ENCODE data around the gene COL8A1.
"Not testable (repeated sequence)": the region's sequence is repeated elsewhere in the genome, so short reads cannot be mapped to it uniquely, and the experiment has no call there.

Gene COL8A1

DNA sequence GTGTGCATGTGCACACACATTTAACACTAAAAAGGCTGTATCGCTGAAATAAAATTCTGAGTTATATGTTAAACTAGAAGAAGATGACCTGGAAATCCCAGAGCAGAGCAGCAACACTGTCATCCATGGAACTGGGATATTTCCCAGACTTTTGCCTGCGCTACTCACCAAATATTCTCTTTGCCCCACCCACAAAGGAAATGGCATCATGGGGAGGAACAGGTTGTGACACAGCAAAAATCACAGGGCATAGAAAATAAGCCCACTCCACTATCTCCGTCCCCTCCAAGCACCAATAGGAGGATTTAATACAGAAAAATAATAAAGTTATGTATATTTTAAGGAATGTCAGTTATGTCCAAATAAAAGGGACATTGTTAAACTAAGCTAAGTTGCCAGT lies 71.7 kb downstream of the COL8A1 start:
- no peak for DNase-seq (ENCODE audit: low spot score)

DNA sequence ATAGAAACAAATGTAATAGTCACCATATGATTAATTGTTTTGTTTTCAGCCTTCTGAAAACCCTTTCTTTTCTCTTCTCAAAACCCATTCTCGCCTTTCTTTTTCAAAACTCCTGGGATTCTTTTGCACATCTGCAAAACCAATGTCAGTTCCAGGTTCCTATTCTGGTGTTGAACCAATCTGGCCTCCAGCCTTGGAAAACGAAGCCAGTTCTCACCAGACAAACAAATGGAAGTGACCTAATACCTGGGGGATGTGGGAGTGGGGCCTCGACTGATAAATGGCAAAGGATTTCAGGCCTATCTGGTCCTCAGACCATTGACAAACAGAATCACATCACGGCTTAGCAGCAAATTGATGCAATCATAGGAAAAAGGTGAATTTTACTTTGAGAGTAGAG lies 73.0 kb downstream of the COL8A1 start:
- no peak for DNase-seq (ENCODE audit: low spot score)

DNA sequence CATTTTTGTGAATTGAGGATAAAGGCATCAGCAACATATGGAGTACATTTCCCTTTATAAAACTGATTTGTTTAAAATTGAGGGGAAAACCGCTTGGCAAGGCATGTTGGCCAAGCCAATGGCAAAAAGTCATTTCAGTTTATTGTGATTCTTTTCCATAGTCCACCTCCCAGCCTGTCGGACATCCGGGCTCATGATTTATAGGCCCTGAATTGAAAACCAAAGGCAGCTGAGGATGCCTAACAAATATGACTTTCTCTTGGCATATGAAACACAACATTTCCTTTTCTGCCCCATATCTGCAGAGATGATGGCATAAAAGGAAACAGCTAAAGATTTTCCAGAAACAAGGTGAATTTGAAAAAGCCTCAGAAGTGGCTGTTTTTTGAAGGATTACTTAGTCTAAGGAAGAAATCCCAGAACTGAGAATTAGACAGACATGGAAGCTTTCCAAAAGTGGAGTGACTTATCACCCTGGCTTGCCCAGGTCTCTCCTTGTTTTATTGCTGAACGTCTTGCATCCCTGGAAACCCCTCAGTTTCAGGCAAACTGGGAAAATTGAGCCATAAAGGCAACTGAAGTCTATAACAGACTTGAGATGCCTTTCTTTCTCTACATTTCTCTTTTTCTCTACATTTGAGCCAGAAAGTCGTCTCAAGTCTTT lies 74.0 kb downstream of the COL8A1 start:
- DNase-seq (ENCODE audit: low spot score), result no peak

DNA sequence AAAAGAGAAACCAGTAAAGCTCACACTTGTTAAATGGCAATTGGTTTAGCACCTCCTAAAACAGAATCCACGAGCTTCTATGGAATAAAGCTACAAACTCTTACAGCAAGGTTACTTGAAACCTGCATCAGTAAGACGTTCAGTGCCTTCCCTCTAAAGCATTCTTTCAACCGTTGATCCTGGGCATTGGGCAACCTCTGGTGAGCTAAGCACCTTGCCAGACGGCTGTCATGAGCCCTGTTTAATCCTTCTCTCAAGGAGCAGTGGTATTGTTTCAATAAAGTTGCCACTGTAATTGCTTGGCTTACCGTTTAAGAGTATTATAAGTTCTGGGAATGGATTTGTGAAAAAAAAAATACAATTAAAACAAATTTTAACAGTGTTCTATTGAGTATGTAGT lies 75.0 kb downstream of the COL8A1 start:
- no peak for DNase-seq (ENCODE audit: low spot score)

DNA sequence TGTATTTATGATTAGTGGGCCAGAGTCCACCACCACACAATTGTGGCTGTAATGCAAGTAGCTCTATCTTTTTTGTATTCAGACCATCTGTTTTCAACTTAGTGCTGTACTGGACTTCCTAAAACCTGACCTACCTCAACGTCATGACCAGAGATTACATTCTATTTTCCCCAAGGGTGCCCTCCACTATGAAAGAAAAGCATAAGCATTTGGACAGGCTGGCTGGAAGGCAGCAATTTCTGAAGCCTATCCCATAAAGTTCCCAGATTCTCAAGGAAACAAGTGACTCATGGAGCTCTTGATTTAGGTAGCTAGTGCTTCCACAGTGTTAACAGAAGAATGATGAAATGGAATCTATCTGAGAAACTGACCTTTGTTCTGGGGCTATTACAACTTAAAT lies 75.8 kb downstream of the COL8A1 start:
- DNase-seq (ENCODE audit: low spot score), result no peak

DNA sequence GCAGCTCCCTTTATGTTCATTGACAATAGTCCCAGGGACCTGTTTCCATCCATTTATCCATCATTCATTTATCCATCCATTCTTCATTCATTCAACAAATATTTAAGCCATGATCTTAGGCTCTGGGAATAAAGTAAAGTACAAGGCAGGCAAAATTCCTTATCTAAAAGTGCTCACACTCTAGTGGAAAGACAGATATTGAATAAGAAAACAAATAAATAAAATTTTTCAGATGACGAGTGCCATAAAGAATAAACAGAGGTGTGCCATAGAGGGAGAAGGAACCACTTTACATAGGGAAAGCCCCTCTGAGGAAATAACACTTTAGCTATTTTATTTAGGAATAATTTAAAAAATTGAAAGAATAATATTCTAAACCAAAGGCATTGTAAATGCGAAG lies 76.2 kb downstream of the COL8A1 start:
- no peak for DNase-seq (ENCODE audit: low spot score)

DNA sequence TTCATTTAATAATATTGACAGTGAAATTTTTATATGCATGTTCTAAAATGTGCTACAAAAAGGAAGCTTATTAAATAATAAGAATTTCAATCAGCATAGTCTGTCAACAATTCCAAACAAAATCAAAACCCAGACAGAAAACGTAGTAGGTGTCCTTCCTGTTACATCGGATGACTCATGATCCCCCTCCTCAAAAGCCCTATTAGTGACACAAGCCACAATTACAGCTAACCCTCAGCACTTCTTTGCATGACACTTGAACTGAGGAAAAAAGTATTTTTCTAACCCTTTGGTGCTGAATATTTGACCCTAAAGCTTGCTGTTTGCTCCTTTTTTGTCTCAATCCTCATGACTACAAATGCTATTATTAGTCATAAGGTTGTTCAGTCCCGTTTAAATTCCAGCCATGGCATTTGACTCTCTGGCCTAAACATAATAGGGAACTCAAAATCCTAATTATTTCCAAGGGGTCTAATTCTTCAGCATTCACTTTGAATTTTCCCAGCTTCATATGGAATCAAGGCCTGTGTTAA lies 78.1 kb downstream of the COL8A1 start:
- no peak for DNase-seq (ENCODE audit: low spot score)

DNA sequence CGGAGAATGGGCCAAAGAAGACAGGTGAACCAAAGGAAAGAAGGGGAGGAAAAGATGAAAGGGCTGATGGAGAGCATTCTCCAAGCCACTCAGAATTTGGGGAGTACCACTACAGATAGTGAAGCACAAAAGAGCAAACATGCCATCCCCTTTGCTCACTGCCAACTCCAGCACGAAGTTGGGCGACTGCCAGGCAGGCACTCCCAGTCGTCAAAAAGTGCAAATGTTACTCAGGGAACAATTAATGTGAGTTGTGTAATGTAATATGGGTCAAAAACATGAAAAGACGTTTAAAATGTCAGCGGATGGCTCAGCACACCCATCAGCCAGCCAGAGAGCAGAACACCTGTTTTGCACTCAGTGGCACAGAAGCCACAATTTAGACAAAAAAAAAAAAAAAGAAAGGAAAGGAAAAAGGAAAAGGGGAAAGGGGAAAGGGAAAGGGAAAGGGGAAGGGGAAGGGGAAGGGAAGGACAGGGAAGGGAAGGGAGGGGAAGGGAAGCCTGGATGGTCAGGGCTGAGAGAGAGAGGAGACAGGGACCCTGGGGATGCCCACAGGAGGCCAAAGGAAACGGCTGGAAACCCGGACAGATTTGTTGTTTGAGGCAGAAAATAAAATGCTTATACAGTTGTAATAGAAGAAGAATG lies 82.7 kb downstream of the COL8A1 start:
- no peak for DNase-seq (ENCODE audit: low spot score)

DNA sequence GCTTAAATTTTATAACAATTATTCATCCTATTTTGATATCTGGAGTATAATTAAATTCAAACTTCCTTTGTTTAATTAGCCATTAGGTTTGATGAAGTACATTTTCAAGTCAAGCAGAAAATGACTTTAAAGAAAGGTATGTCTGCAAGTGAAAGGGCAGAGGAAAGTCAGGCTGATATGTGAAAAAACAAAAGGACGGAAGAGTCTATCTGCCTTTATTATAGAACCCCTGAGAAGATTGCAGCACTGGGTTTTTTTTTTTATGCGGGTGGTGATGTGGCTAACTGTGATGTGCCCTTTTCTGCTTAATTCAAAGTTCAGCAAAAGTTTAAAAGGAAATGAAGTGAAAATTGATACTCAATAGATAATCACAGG lies 83.2 kb downstream of the COL8A1 start:
- no peak for DNase-seq (ENCODE audit: low spot score)

DNA sequence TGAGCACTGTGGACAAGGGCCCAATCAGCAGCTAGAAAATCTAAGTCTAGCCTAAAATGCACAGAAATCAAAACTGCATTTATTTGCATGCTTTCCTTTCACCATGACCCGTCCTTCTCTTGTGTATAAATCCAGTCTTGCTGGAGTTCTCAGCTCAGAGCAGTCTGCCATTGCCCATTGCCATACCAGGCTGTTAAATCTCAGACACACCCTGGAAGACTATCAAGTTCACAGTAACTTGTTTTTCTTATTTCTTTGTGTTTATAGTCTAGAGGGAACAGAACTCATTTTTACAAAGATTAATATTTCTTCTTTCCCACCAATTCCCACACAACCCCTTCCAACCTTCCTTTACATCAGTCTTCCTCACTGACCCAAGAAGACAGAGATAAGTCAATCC lies 85.9 kb downstream of the COL8A1 start:
- DNase-seq (ENCODE audit: low spot score), result no peak

DNA sequence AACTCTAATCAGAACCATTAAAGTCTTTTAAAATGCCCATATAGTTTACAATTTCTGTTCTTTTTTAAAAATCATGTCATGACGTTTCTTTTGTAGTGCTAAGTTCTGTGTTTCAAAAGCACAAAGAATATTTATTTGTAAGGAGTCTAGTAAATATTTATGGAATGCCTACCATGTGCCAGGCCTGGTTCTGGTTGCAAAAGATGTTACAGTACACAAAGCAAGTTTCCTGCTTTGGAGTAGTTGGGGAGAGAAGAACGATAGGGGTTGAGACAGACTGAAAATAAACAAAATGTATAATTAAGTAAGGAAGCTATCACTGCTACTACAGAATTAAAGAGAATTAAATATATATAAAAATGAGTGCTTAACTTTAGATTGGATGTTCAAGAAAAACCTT lies 92.5 kb downstream of the COL8A1 start:
- no peak for DNase-seq (ENCODE audit: low spot score)

DNA sequence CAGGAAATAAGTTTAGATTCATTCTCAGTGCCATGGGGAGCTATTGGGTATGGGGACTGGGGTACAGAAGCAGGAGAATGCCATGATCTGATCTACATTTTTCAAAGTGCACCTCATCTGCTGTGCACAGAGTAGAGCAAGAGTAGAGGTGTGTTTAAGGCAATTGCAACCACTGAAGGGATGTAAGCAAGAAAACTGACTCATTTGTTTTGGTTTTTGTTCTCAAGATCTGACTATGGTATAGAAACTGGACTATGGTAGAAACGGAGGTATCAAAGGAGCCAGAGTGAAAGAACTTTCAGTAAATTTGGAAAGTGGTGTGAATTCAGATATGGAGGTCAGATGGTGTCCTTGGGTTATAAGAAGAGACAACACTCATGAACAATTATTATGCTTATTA lies 93.1 kb downstream of the COL8A1 start:
- no peak for DNase-seq (ENCODE audit: low spot score)

DNA sequence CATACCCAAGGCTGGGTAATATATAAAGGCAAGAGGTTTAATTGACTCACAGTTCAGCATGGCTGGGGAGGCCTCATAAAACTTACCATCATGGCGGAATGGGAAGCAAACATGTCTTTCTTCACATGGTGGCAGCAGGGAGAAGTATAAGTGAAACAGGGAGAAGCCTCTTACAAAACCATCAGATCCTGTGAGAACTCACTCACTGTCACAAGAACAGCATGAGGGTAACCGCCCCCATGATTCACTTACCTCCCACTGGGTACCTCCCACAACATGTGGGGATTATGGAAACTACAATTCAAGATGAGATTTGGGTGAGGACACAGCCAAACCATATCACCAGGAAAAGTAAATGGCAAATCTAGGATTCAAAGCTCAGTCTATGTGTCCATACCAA lies 102.0 kb downstream of the COL8A1 start:
- not testable (repeated sequence) for DNase-seq (ENCODE audit: low spot score)

DNA sequence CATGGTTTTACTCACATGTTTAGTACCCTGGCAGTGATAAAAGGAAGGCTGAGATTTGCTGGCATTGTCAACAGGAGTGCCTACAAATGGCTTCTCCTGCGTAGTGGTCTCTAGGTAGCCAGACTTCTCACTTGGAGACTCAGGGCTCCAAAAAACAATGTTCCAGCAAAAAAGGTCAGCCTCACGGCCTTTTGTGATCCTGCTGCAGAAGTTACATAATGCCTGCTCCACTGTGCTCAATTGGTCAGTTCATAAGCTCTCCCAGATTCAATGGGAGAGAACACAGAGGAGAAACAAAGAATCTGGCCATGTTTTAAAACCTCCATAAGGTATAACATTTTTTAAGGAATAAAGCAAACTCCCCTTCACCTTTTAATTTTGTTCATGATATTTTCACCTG lies 103.2 kb downstream of the COL8A1 start:
- DNase-seq (ENCODE audit: low spot score), result no peak

DNA sequence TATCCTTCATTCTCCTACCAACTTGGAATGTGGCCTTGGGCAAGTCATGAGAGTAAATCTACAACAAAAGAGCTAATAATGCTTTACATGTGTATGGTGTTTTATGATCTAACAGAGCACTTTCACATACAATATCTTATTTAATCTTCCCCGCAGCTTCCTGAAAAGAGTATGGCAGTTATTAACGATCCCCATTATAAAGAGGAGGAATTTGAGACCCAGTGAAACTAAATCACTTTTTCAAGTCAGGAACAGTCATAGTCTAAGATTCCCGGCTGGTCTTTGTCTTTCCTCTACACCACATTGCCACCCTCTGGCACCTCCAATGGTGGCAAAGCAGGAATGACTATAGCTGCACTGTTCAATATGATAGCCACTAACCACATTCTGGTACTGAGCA lies 109.5 kb downstream of the COL8A1 start:
- no peak for DNase-seq (ENCODE audit: low spot score)

DNA sequence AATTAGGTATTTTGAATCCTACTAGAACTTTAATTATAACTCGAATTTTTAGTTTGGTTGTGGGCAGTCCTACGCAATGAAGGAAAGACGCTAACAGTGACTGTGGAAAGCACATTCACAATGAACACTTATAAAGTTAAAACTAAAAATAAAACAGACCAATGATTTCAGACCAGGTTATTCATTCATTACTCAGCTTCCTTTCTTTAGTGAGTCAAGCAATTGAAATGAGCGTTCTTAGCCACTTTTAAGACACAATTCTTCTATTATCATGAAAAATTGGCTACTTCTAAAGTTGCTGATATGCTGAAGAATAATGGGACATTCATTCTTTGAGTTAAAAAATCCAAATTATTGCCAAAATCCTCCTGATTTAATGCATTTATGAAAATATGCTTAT lies 113.3 kb downstream of the COL8A1 start:
- no peak for DNase-seq (ENCODE audit: low spot score)

DNA sequence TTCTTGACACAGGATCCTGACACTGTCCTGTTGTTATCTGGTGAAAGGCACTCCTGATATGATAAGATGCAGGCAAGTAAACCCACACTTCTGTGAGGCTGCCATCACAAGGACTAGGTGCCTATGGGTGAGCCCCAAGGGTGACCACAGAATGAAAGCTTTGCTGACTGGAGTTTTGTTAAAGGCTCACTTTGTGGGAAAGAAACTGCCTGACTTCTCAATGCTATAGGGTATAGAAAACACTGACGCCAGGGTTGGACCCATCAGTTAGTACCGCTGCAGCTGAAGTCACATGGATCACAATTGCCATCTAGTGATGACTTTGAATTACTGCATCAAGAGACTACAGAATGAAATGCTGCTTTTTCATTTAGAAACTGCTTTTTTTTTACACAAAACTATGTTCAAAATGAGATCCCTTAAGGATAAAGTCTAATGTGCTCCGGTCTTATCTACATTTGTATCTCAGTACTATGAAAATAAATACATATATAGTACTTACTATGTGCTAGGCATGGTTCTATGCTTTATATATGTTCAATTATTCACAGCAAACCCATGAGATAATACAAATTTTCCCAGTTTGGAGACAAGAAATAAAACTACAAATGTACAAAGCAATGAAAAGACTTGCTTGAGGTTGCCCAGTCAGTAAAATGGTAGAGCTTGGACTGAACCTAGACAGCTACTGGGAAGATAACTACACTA lies 115.0 kb downstream of the COL8A1 start:
- peak; percentile 54 for DNase-seq (ENCODE audit: low spot score)

DNA sequence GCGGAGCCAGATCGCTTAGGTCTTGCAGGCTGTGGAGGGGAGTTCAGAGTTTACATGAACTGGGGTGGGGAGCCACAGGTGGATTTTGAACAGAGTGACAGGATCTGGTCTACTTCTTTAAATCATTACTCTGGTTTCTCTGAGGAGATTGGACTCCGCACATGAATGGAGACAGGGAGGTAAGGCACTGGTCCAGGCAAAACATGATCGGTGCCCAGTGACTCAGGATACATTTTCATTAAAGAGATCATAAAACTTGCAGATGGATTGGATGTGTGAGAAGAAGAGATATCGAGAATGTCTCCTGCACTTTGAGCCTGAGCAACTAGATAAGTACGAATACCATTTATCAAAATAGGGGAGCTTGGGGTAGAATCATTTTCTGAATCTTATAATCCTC lies 117.4 kb downstream of the COL8A1 start:
- DNase-seq (ENCODE audit: low spot score), result no peak

DNA sequence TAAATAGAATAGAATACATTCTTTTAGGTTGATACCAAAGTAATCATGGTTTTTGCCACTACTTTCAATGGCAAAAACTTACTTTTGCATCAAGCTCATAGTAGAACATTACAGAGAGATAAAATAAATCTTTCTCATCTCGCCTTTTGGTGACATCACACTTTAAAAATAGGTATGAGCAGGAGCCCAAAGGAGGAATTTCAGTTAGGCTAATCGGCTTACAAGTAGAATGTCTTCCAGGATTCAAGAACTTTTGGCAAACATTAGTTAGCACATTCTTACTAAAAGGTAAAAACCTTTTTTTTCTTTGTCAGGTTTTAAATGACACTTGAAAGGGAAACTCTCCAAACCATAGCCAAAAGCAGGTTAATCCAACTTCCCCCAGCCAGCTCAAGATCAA lies 119.6 kb downstream of the COL8A1 start:
- DNase-seq (ENCODE audit: low spot score), result no peak

DNA sequence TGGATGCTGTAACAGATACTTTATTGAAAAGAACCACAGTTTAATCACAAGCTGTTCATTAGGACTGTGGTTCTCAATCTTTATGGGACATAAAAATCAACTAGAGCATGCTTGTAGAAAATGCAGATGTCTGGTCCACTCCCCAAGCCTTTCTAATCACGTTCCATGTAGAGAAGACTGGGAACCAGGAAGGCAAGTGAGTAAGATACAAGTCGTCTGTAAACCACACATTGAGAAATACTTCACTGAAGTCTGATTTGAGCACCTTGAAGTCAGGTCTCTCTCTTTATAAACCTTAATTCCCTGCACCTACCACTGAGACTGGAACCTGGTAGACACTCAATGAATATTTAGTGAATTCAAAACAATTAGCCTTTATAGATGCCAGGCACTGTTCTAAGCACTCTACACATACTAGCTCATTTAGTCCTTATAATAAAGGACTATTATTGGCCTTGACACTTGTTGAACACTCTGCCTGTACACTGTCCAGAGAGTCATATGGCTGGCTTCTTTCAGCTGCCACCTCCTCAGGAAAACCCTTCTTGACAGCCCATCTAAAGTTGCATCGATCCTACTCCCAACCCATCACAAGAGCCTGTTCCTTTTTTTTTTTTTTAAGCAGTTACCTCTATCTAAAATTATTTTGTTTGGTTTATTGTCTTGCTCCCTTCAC lies 120.2 kb downstream of the COL8A1 start:
- DNase-seq (ENCODE audit: low spot score), result no peak

DNA sequence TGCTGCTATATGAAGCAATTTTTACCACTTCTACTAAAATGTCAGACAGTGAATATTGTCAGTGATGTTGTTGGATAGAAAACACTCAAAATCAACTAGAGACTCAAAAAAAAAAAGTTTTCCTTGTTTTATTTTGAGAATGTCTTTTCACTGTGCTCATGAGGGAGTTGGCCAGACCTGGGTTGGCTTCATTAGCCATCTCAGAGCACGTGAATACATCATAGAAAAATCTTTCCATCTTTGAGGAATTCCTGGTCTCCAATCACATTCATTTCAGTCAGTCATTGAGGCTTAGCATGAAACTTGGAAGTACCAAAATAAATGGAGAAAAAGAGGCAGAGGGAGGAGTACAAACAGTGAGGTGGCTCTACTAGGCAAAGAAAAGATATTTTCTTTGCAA lies 121.6 kb downstream of the COL8A1 start:
- DNase-seq (ENCODE audit: low spot score), result no peak

DNA sequence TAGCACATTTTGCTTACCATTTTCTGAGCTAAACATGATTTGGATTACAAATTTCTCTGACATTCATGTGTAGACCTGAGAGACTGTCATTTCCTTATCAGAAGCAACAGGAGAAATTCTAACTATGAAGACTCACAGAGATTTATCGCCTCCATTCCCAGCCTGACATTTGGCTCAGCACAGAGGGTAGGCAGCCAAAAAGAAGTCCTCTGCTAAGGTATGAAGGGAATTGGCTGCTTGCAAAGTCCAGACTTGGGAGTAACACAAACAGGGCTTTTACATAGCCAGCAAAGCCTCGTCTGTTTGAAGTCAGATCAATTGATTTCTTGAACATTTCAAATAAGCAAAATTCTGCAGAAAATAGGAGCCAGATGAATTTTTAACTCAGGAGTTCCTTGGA lies 122.2 kb downstream of the COL8A1 start:
- no peak for DNase-seq (ENCODE audit: low spot score)
